ENCODE results near the gene RBM12.
"Not testable (repeated sequence)": the region's sequence is repeated elsewhere in the genome, so short reads cannot be mapped to it uniquely, and the experiment has no call there.

Gene RBM12

GRCh38 chr20:35698298-35699126, 33.8 kb upstream of the RBM12 start:
- DNase-seq: no peak

- no peak for DNase-seq
These were observed 33.1 kb upstream of the RBM12 start for GRCh38 chr20:35697696-35698297.

GRCh38 chr20:35695978-35696377, 31.3 kb upstream of the RBM12 start:
- no peak for DNase-seq

GRCh38 chr20:35695245-35695749, 30.6 kb upstream of the RBM12 start:
- no peak for DNase-seq

GRCh38 chr20:35690265-35690664, 25.6 kb upstream of the RBM12 start:
- no peak for DNase-seq

- DNase-seq: not testable (repeated sequence)
These were observed 22.2 kb upstream of the RBM12 start for GRCh38 chr20:35686872-35687271.

GRCh38 chr20:35685368-35685767, 20.7 kb upstream of the RBM12 start:
- DNase-seq: not testable (repeated sequence)

- no peak for DNase-seq
These were observed 17.3 kb upstream of the RBM12 start for GRCh38 chr20:35681960-35682359.

- no peak for DNase-seq
These were observed 15.9 kb upstream of the RBM12 start for GRCh38 chr20:35680452-35681183.

- DNase-seq: no peak
These were observed 10.2 kb upstream of the RBM12 start for GRCh38 chr20:35674921-35675320.

- DNase-seq: no peak
These were observed 9.2 kb upstream of the RBM12 start for GRCh38 chr20:35673884-35674283.

- no peak for DNase-seq
These were observed 5.0 kb upstream of the RBM12 start for GRCh38 chr20:35669681-35670080.

- no peak for DNase-seq
These were observed 4.5 kb upstream of the RBM12 start for GRCh38 chr20:35669221-35669620.

GRCh38 chr20:35665949-35666288, 1.2 kb upstream of the RBM12 start:
- DNase-seq: no peak

GRCh38 chr20:35663516-35664465, 909 bp downstream of the RBM12 start:
- DNase-seq: peak; percentile 75 to 78

GRCh38 chr20:35662551-35662950, 2.1 kb downstream of the RBM12 start:
- no peak for DNase-seq

- DNase-seq: no peak
These were observed 2.8 kb downstream of the RBM12 start for GRCh38 chr20:35661908-35662307.

GRCh38 chr20:35661053-35661452, 3.6 kb downstream of the RBM12 start:
- peak in 1 of 2 donors; percentile 38 for DNase-seq

- no peak for DNase-seq
These were observed 4.4 kb downstream of the RBM12 start for GRCh38 chr20:35660122-35660937.

- DNase-seq: no peak
These were observed 7.4 kb downstream of the RBM12 start for GRCh38 chr20:35657271-35657670.

- DNase-seq: no peak
These were observed 10.3 kb downstream of the RBM12 start for GRCh38 chr20:35654415-35654814.

- DNase-seq: no peak
These were observed 10.8 kb downstream of the RBM12 start for GRCh38 chr20:35653893-35654292.
